HepG2 (cell line): ENCODE data around the gene NDUFAF8. TPM values are rescaled to one million over a fixed set of nuclear protein-coding genes. Genes with fewer than 3 reads are reported as not detected.

Experiments
- ESRRA ChIP-seq: sonication (generic); formaldehyde crosslinking; IDR thresholded peaks from 2 replicates; pipeline ENCODE4 v1.5.1; 2020; ENCODE audit warnings: mild to moderate bottlenecking, low read depth, missing genetic modification reagents
- KDM4B ChIP-seq: sonication (generic); formaldehyde crosslinking; IDR thresholded peaks from 2 replicates; pipeline ENCODE4 v1.4.0; 2020; ENCODE audit warnings: missing genetic modification reagents
- KLF16 ChIP-seq, 2 experiments: sonication (generic) in 1 of 2; formaldehyde crosslinking in 1 of 2; IDR thresholded peaks; 2 replicates each; pipeline versions ENCODE4 v1.6.1 to v1.8.0; 2016 to 2023; ENCODE audit warnings: missing genetic modification reagents in 2 of 2, missing compliant biosample characterization in 1 of 2
- MED13 ChIP-seq: sonication (generic); formaldehyde crosslinking; IDR thresholded peaks from 2 replicates; pipeline ENCODE4 v1.5.0; 2020; ENCODE audit warnings: missing genetic modification reagents
- NCOA1 ChIP-seq: sonication (generic); formaldehyde crosslinking; IDR thresholded peaks from 2 replicates; pipeline ENCODE4 v1.9.0; 2021; ENCODE audit warnings: missing genetic modification reagents
- NR2C2 ChIP-seq: sonication (generic); formaldehyde crosslinking; IDR thresholded peaks from 2 replicates; pipeline ENCODE4 v1.4.0; 2020; ENCODE audit warnings: missing genetic modification reagents, mild to moderate bottlenecking, moderate library complexity, borderline replicate concordance
- RBM39 ChIP-seq: fragments of 200-400 bp; formaldehyde crosslinking; IDR thresholded peaks from one replicate; pipeline ENCODE4 v1.6.1; 2018; ENCODE audit warnings: antibody characterized with exemption, mild to moderate bottlenecking, low read depth, low read length; ENCODE audit not compliant: poor library complexity, severe bottlenecking
- SAP130 ChIP-seq: IDR thresholded peaks from 2 replicates; pipeline ENCODE4 v1.6.1; 2016; ENCODE audit warnings: low read depth
- YY1 ChIP-seq: IDR thresholded peaks from 2 replicates; pipeline ENCODE4 v1.6.1; 2011; ENCODE audit warnings: low read length, low read depth, moderate library complexity, mild to moderate bottlenecking; ENCODE audit not compliant: insufficient read depth, insufficient replicate concordance
- ZNF317 ChIP-seq: sonication (generic); formaldehyde crosslinking; IDR thresholded peaks from 2 replicates; pipeline ENCODE4 v1.5.0; 2020; ENCODE audit warnings: mild to moderate bottlenecking, missing genetic modification reagents
- ZNF441 ChIP-seq: sonication (generic); formaldehyde crosslinking; IDR thresholded peaks from 2 replicates; pipeline ENCODE4 v1.7.0; 2021; ENCODE audit warnings: missing genetic modification reagents, borderline replicate concordance
- ZNF530 ChIP-seq: sonication (generic); formaldehyde crosslinking; IDR thresholded peaks from 2 replicates; pipeline ENCODE4 v1.5.0; 2020; ENCODE audit warnings: low read depth, mild to moderate bottlenecking, missing genetic modification reagents
- ZNF772 ChIP-seq: sonication (generic); formaldehyde crosslinking; IDR thresholded peaks from 2 replicates; pipeline ENCODE4 v1.5.0; 2020; ENCODE audit warnings: mild to moderate bottlenecking, missing genetic modification reagents
- ZNF781 ChIP-seq: sonication (generic); formaldehyde crosslinking; IDR thresholded peaks from 2 replicates; pipeline ENCODE4 v1.5.1; 2020; ENCODE audit warnings: borderline replicate concordance, mild to moderate bottlenecking, missing genetic modification reagents; ENCODE audit errors: not compliant biosample characterization
- ZSCAN29 ChIP-seq: sonication (generic); formaldehyde crosslinking; conservative IDR thresholded peaks from 2 replicates; pipeline ENCODE4 v1.4.0; 2020; ENCODE audit warnings: mild to moderate bottlenecking, missing genetic modification reagents
- polyA plus RNA-seq, 8 experiments: library from polyadenylated mRNA; depleted of rRNA in 3 of 8; stranded (reverse) in 7 of 8; unstranded in 1 of 8; fragments of >200 nt; fragmentation: Illumina TruSeq in 4 of 8; extraction: Trizol in 4 of 8; gene quantifications; 2 replicates each; pipeline versions ENCODE4 v1.2.1 to v1.2.3, GENCODE V29; 2011 to 2016; ENCODE audit warnings: low read depth in 4 of 8, missing spikeins in 1 of 8, mixed read lengths in 1 of 8; ENCODE audit not compliant: insufficient read depth in 1 of 8
- total RNA-seq, 5 experiments: library from RNA; depleted of rRNA; stranded (reverse); fragments of >200 nt; fragmentation: Illumina TruSeq; extraction: Trizol; gene quantifications; 2 replicates each; pipeline ENCODE4 v1.2.3, GENCODE V29; 2016; ENCODE audit warnings: low read depth in 1 of 5
- TF ChIP-seq, protein P1 (sequence below): sonication (generic); formaldehyde crosslinking; IDR thresholded peaks from 2 replicates; pipeline ENCODE4 v1.5.1; 2020; ENCODE audit warnings: missing genetic modification reagents, mild to moderate bottlenecking, borderline replicate concordance
- TF ChIP-seq, protein P2 (sequence below), 2 experiments: fragments of 450-650 bp in 1 of 2; sonication (generic) in 1 of 2; formaldehyde crosslinking in 1 of 2; IDR thresholded peaks; 2 replicates each; pipeline versions ENCODE4 v1.6.1 to v1.8.0; 2016 to 2022; ENCODE audit warnings: antibody characterized with exemption in 1 of 2, mild to moderate bottlenecking in 1 of 2, missing genetic modification reagents in 1 of 2
- TF ChIP-seq, protein P3 (sequence below): conservative IDR thresholded peaks from 2 replicates; pipeline ENCODE4 v1.6.1; 2018; ENCODE audit warnings: missing genetic modification reagents

NDUFAF8 gene
- total and polyA plus RNA-seq, 2 of the 13 experiments (the other 11 are each of a cell fraction or from before 2014, with no cell fraction given): 75.6 to 233 TPM

DNA sequence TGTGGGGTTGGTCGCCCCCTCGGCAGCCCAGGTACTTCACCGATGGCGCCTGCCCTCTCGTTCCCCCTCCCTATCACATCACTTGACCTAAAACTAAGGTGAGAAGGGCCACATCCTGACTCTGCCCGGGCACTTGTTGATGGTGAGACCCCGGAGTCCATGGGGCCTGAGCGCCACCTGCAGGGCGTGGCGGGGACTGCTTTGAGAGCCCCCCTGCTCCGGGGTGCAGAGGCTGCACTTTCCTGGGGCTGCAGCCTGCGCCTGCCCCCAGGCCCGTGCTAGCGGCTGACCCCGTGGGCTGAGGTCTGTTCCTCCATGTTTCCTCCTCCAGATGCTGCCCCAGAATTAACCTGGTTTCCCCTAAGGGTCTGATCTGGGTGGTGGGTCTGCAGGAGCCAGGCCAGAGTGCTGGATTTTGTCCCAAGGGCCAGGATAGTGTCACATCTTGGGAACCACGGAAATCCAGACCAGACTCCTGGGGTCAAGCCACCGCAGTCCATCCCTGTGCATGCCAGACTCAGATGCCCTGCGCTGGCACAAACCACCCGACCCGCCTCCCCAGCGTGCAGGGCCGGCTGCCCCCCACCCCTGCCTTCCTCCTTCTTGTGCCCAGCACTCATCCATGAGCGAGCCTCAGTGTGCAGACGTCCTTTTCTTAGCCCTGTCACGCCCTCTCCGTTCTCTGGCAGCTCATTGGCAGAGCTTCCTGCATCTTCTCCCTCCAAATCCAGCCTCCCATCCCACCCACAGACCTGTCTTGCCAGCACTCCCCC lies 2.7 kb downstream of the NDUFAF8 start (continued):
- no peak for TF ChIP-seq KDM4B (CRISPR knock-in tag)
- TF ChIP-seq MED13 (CRISPR knock-in tag): no peak
- 0 out of 2 replicates have a peak, but pooled peaks have one; percentile 12 for TF ChIP-seq NCOA1 (CRISPR knock-in tag)
- TF ChIP-seq ZNF317 (CRISPR knock-in tag): no peak
- TF ChIP-seq ZNF781 (CRISPR knock-in tag): no peak
- TF ChIP-seq, protein P1, sequence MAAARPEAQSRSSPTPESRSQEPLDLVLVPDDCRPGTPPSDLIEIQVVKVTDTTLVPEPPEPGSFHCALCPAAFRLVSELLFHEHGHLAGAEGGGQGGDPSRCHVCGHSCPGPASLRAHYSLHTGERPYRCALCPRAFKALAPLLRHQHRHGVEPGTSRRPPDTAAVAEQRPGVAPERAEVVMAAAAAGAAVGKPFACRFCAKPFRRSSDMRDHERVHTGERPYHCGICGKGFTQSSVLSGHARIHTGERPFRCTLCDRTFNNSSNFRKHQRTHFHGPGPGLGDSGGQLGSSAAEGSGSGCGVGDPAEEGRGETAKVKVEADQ (CRISPR knock-in tag): no peak
- TF ChIP-seq SAP130 (CRISPR knock-in tag): peak; percentile 52
- peak; percentile 71; the same call in 1 of the 2 replicates for TF ChIP-seq ZNF772 (CRISPR knock-in tag)
- no peak for TF ChIP-seq KLF16 (CRISPR knock-in tag; IDR thresholded peaks at IDR 0.05)
- TF ChIP-seq, protein P2, sequence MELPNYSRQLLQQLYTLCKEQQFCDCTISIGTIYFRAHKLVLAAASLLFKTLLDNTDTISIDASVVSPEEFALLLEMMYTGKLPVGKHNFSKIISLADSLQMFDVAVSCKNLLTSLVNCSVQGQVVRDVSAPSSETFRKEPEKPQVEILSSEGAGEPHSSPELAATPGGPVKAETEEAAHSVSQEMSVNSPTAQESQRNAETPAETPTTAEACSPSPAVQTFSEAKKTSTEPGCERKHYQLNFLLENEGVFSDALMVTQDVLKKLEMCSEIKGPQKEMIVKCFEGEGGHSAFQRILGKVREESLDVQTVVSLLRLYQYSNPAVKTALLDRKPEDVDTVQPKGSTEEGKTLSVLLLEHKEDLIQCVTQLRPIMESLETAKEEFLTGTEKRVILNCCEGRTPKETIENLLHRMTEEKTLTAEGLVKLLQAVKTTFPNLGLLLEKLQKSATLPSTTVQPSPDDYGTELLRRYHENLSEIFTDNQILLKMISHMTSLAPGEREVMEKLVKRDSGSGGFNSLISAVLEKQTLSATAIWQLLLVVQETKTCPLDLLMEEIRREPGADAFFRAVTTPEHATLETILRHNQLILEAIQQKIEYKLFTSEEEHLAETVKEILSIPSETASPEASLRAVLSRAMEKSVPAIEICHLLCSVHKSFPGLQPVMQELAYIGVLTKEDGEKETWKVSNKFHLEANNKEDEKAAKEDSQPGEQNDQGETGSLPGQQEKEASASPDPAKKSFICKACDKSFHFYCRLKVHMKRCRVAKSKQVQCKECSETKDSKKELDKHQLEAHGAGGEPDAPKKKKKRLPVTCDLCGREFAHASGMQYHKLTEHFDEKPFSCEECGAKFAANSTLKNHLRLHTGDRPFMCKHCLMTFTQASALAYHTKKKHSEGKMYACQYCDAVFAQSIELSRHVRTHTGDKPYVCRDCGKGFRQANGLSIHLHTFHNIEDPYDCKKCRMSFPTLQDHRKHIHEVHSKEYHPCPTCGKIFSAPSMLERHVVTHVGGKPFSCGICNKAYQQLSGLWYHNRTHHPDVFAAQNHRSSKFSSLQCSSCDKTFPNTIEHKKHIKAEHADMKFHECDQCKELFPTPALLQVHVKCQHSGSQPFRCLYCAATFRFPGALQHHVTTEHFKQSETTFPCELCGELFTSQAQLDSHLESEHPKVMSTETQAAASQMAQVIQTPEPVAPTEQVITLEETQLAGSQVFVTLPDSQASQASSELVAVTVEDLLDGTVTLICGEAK (IDR thresholded peaks at IDR 0.05): no peak
- TF ChIP-seq, protein P2 (CRISPR knock-in tag; IDR thresholded peaks at IDR 0.05): 0 out of 2 replicates have a peak, but pooled peaks have one; percentile 31
- no peak for TF ChIP-seq ZNF441 (CRISPR knock-in tag)
- peak; percentile 76 for TF ChIP-seq RBM39
- TF ChIP-seq ZSCAN29 (CRISPR knock-in tag): no peak
- TF ChIP-seq ESRRA (CRISPR knock-in tag): no peak
- TF ChIP-seq, protein P3, sequence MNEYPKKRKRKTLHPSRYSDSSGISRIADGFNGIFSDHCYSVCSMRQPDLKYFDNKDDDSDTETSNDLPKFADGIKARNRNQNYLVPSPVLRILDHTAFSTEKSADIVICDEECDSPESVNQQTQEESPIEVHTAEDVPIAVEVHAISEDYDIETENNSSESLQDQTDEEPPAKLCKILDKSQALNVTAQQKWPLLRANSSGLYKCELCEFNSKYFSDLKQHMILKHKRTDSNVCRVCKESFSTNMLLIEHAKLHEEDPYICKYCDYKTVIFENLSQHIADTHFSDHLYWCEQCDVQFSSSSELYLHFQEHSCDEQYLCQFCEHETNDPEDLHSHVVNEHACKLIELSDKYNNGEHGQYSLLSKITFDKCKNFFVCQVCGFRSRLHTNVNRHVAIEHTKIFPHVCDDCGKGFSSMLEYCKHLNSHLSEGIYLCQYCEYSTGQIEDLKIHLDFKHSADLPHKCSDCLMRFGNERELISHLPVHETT: no peak
- TF ChIP-seq YY1: peak; percentile 51
- TF ChIP-seq NR2C2 (CRISPR knock-in tag): peak; percentile 64
- no peak for TF ChIP-seq ZNF530 (CRISPR knock-in tag)
